ENCODE data around the gene KLHDC7B. TPM values are rescaled to one million over a fixed set of nuclear protein-coding genes. Genes with fewer than 3 reads are reported as not detected.
A peak's percentile ranks its signal among the peaks of the same experiment; 100 is the strongest.
"Not testable (repeated sequence)": the region's sequence is repeated elsewhere in the genome, so short reads cannot be mapped to it uniquely, and the experiment has no call there.

The KLHDC7B gene
- total RNA-seq, 2 donors from 2014 or later = 0.07 to 0.16 TPM

- no peaks in the 10 kb centered on the region for H3K9me3 ChIP-seq
- H3K36me3 ChIP-seq = no peaks in the 10 kb centered on the region
- intact Hi-C loops (cut with DNase I) = no loop called here
- H3K27ac ChIP-seq = peak overlapping the region; percentile 100
- peak; percentile 65 for DNase-seq
- H3K9ac ChIP-seq (ENCODE audit: low read depth in 2 of 2, low read length in 2 of 2) = peak overlapping the region; percentile 95 to 98
- TF ChIP-seq, protein P1, sequence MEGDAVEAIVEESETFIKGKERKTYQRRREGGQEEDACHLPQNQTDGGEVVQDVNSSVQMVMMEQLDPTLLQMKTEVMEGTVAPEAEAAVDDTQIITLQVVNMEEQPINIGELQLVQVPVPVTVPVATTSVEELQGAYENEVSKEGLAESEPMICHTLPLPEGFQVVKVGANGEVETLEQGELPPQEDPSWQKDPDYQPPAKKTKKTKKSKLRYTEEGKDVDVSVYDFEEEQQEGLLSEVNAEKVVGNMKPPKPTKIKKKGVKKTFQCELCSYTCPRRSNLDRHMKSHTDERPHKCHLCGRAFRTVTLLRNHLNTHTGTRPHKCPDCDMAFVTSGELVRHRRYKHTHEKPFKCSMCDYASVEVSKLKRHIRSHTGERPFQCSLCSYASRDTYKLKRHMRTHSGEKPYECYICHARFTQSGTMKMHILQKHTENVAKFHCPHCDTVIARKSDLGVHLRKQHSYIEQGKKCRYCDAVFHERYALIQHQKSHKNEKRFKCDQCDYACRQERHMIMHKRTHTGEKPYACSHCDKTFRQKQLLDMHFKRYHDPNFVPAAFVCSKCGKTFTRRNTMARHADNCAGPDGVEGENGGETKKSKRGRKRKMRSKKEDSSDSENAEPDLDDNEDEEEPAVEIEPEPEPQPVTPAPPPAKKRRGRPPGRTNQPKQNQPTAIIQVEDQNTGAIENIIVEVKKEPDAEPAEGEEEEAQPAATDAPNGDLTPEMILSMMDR (IDR thresholded peaks at IDR 0.05) = no peak
- no peaks in the 10 kb centered on the region for H3K27me3 ChIP-seq
- peak overlapping the region; percentile 55 for H3K4me3 ChIP-seq
- peaks cover 6% of the 10 kb centered on the region for H3K4me1 ChIP-seq
Measured at GRCh38 chr22:50531546-50531961, 14.1 kb upstream of the KLHDC7B start.

- Histone ChIP-seq H3K4me3 (peak overlapping the region; percentile 55), H3K9me3 (no peaks in the 10 kb centered on the region), H3K27me3 (no peaks in the 10 kb centered on the region), H3K4me1 (peaks cover 6% of the 10 kb centered on the region), H3K9ac (ENCODE audit: low read depth in 2 of 2, low read length in 2 of 2) (peak overlapping the region; percentile 95 to 98), H3K36me3 (no peaks in the 10 kb centered on the region), H3K27ac (peak overlapping the region; percentile 100)
- DNase-seq = peak; percentile 84
- intact Hi-C loops (cut with DNase I) = no loop called here
- TF ChIP-seq, protein P1 (IDR thresholded peaks at IDR 0.05) = no peak
Measured at GRCh38 chr22:50531962-50532674, 13.6 kb upstream of the KLHDC7B start.

GRCh38 chr22:50532824-50533796 is 12.6 kb upstream of the KLHDC7B start:
- peaks cover 6% of the 10 kb centered on the region for H3K4me1 ChIP-seq
- no peak for DNase-seq
- no peaks in the 10 kb centered on the region for H3K9me3 ChIP-seq
- peak overlapping the region; percentile 100 for H3K27ac ChIP-seq
- TF ChIP-seq, protein P1 (IDR thresholded peaks at IDR 0.05) = no peak
- intact Hi-C loops (cut with DNase I) = no loop called here
- peak overlapping the region in 1 of 2 donors; percentile 95 for H3K9ac ChIP-seq (ENCODE audit: low read depth in 2 of 2, low read length in 2 of 2)
- H3K36me3 ChIP-seq = no peaks in the 10 kb centered on the region
- H3K4me3 ChIP-seq = no peak overlapping the region
- no peaks in the 10 kb centered on the region for H3K27me3 ChIP-seq

DNA sequence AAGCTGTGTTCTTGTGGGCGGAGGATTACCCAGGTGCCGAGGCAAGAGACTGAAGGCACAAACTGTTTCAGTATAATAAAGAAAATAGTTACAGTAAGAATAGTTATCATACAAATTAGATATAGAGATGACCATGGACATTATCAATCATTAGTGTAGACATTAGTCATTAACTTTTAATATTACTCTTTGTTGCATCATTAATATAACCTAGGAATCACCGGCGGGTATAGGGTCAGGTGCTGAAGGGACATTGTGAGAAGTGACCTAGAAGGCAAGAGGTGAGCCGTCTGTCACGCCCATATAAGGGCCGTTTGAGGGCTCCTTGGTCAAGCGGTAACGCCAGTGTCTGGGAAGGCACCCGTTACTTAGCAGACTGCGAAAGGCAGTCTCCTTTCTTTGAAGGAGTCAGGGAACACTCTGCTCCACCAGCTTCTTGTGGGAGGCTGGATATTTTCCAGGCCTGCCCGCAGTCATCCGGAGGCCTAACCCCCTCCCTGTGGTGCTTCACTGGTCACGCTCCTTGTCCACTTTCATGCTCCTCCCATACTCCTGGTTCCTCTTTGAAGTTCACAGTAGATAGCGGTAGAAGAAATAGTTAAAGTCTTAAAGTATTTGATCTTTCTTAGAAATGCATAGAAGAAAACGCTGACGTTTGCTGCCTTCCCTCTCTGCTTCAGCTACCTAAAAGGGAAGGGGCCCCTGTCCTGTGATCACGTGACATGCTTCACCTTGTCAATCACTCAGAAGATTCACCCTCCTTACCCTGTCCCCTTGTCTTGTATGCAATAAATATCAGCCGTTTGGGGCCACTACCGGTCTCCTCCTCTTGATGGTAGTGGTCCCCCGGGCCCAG is 11.6 kb upstream of the KLHDC7B start:
- H3K4me3 ChIP-seq; H3K36me3 ChIP-seq; DNase-seq; H3K9ac ChIP-seq (ENCODE audit: low read depth in 2 of 2, low read length in 2 of 2); H3K9me3 ChIP-seq; H3K4me1 ChIP-seq; H3K27me3 ChIP-seq; intact Hi-C loops (cut with DNase I): not testable (repeated sequence)
- H3K27ac ChIP-seq = peak overlapping the region; percentile 45

DNA sequence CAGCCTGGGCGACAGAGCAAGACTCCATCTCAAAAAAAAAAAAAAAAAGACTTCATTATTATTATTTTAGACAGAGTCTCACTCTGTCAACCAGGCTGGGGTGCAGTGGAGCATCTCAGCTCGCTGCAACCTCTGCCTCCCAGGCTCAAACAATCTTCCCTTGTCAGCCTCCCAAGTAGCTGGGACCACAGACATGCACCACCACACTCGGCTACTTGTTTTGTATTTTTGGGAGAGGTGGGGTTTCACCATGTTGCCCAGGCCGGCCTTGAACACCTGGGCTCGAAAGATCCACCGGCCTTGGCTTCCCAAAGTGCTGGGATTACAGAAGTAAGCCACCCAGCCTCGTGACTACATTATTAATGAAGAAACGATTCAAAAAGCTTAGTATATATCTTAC is 10.6 kb upstream of the KLHDC7B start:
- H3K36me3 ChIP-seq = no peaks in the 10 kb centered on the region
- intact Hi-C loops (cut with DNase I) = no loop called here
- no peaks in the 10 kb centered on the region for H3K9me3 ChIP-seq
- H3K4me3 ChIP-seq = no peak overlapping the region
- no peak overlapping the region for H3K27ac ChIP-seq
- DNase-seq = no peak
- H3K9ac ChIP-seq (ENCODE audit: low read depth in 2 of 2, low read length in 2 of 2) = no peak overlapping the region
- TF ChIP-seq, protein P1 (IDR thresholded peaks at IDR 0.05) = no peak
- H3K27me3 ChIP-seq = no peaks in the 10 kb centered on the region
- H3K4me1 ChIP-seq = peaks cover 4% of the 10 kb centered on the region
